Pancreas (tissue), 10 donors: ENCODE results near the gene FSIP2. TPM values are rescaled to one million over a fixed set of nuclear protein-coding genes. Genes with fewer than 3 reads are reported as not detected.

Source experiments
- ATAC-seq, 4 donors: fragments of 200-7000 bp; cut with Tn5 transposase; one replicate each; pipeline versions ENCODE4 v1.8.0 to v1.9.1; 2020; ENCODE audit warnings: mild to moderate bottlenecking in 4 of 4, moderate library complexity in 4 of 4
- DNase-seq, 6 donors: peaks; one replicate each; pipeline ENCODE4 v3.0.0-alpha.2; 2020
- FAIRE-seq: peaks from 2 replicates; lab custom pipeline; 2012; peaks lifted over from hg19 to GRCh38; lab: Jason Lieb, UNC
- H3K27ac ChIP-seq, 4 donors: fragments of 200-600 bp; sonication (generic); 1 replicate in 3 of 4; 2 replicates in 1 of 4; pipeline versions ENCODE4 v1.5.0 to v1.8.0; 2020
- H3K27me3 ChIP-seq, 4 donors: fragments of 200-600 bp; one replicate each; pipeline ENCODE4 v1.8.0; 2021
- H3K36me3 ChIP-seq, 3 donors: fragments of 200-600 bp; sonication (generic) in 1 of 3; one replicate each; pipeline versions ENCODE4 v1.5.0 to v1.8.0; 2020 to 2021
- H3K4me1 ChIP-seq, 3 donors: fragments of 200-600 bp; one replicate each; pipeline ENCODE4 v1.8.0; 2021
- H3K4me3 ChIP-seq, 4 donors: fragments of 200-600 bp; sonication (generic) in 2 of 4; one replicate each; pipeline versions ENCODE4 v1.5.0 to v1.8.0; 2020 to 2021
- H3K9me3 ChIP-seq, 4 donors: fragments of 200-600 bp; one replicate each; pipeline ENCODE4 v1.8.0; 2021
- WGBS, 2 donors: extraction: QIAGEN DNeasy Blood & Tissue Kit; methylation state at CpG; one replicate each; pipeline ENCODE4 v1.1.7; 2013; 5-methylcytosine and 5-hydroxymethylcytosine counted together
- intact Hi-C, 3 donors: fragments of 100-400 bp; cut with DNase I; formaldehyde crosslinking; loops; one replicate each; pipeline versions ENCODE4 v1.11.1 to v1.14.2; 2022
- polyA plus RNA-seq, 2 donors: library from polyadenylated mRNA; stranded (reverse); fragments of 200-250 nt; gene quantifications; one replicate each; pipeline ENCODE4 v1.2.3, GENCODE V29; 2013
- total RNA-seq, 6 donors: library from RNA; stranded (reverse); fragmentation: NEBNext Ultra II Directional in 4 of 6; extraction: Animal tissue kit (Norgen Biotek cat#: 25700) in 4 of 6; gene quantifications; one replicate each; pipeline versions ENCODE4 v1.2.1 to v1.2.4, GENCODE V29; 2021 to 2023
- TF ChIP-seq, protein P1 (sequence below), 4 donors: fragments of 200-600 bp; sonication (generic) in 3 of 4; IDR thresholded peaks; one replicate each; pipeline versions ENCODE4 v1.5.0 to v1.8.0; 2021; ENCODE audit warnings: antibody characterized with exemption in 4 of 4
- donor health status: healthy with polysubstance abuse.
- donor health status: DM: no; HTN: no; CAD: no; lungs with moderate emphysema.
- donor health status: DM: no; HTN: no; CAD: no.
- donor health status: control.
- donor health status: control.
- donor health status: Bipolar disorder and iron deficiency.
- donor health status: DM: yes; HTN: yes; CAD: no.
- donor health status: DM: no; HTN: no; CAD: no.
- donor health status: DM: no; HTN: no; CAD: no.
- donor health status: DM: yes; HTN: yes; CAD: no.

Gene FSIP2
- total and polyA plus RNA-seq, 8 donors, result 0.11 to 1.3 (median 0.51) TPM

DNA sequence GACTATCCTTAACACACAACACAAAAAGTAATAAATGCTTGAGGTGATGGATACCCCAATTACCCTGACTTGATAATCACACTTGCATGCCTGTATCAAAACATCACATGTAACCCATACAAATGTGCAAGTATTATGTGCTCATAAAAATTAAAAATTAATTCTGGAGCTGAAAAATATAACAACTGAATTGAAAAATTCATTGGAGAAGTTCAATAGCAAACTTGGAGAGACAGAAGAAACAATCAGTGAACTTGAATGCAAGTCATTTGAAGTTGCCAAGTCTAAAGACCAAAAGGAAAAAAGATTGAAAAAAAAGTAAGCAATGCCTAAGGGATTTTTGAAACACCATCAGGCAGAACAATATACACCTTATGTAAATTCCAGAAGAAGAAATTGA lies 79.4 kb downstream of the FSIP2 start:
- no peak for DNase-seq
- peaks cover 0 to 4% (median 0%) of the 10 kb centered on the region in 3 donors for H3K4me1 ChIP-seq
- H3K27ac ChIP-seq, result no peak overlapping the region
- FAIRE-seq, result no peak
- TF ChIP-seq, protein P1, sequence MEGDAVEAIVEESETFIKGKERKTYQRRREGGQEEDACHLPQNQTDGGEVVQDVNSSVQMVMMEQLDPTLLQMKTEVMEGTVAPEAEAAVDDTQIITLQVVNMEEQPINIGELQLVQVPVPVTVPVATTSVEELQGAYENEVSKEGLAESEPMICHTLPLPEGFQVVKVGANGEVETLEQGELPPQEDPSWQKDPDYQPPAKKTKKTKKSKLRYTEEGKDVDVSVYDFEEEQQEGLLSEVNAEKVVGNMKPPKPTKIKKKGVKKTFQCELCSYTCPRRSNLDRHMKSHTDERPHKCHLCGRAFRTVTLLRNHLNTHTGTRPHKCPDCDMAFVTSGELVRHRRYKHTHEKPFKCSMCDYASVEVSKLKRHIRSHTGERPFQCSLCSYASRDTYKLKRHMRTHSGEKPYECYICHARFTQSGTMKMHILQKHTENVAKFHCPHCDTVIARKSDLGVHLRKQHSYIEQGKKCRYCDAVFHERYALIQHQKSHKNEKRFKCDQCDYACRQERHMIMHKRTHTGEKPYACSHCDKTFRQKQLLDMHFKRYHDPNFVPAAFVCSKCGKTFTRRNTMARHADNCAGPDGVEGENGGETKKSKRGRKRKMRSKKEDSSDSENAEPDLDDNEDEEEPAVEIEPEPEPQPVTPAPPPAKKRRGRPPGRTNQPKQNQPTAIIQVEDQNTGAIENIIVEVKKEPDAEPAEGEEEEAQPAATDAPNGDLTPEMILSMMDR (IDR thresholded peaks at IDR 0.05), result no peak
- intact Hi-C loops, result no loop called here
- H3K36me3 ChIP-seq, result no peaks in the 10 kb centered on the region
- H3K4me3 ChIP-seq, result no peak overlapping the region
- no peaks in the 10 kb centered on the region for H3K9me3 ChIP-seq
- no peak for ATAC-seq
- H3K27me3 ChIP-seq, result no peaks in the 10 kb centered on the region

DNA sequence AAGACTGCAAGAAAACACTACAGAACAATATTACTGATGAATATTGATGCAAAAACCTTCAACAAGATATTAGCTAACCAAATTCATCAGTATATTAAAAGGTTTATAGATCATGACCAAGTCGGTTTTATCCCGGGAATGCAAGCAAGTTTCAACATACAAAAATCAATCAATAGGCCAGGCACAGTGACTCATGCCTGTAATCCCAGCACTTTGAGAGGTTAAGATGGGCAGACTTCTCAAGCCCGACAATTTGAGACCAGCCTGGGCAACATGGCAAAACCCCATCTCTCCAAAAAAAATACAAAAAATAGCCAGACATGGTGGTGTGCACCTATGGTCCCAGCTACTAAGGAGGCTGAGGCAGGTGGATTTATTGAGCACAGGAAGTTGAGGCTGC lies 82.9 kb downstream of the FSIP2 start:
- Histone ChIP-seq H3K4me1 (no peaks in the 10 kb centered on the region), H3K27me3 (no peaks in the 10 kb centered on the region), H3K36me3 (no peaks in the 10 kb centered on the region), H3K9me3 (no peaks in the 10 kb centered on the region), H3K27ac (no peak overlapping the region), H3K4me3 (no peak overlapping the region)
- ATAC-seq (no peak), FAIRE-seq (no peak), DNase-seq (no peak)
- WGBS, 2 donors, result 79 to 89% methylated on average over 3 of the region's 3 CpGs
- TF ChIP-seq, protein P1 (IDR thresholded peaks at IDR 0.05), result no peak
- intact Hi-C loops, result no loop called here

DNA sequence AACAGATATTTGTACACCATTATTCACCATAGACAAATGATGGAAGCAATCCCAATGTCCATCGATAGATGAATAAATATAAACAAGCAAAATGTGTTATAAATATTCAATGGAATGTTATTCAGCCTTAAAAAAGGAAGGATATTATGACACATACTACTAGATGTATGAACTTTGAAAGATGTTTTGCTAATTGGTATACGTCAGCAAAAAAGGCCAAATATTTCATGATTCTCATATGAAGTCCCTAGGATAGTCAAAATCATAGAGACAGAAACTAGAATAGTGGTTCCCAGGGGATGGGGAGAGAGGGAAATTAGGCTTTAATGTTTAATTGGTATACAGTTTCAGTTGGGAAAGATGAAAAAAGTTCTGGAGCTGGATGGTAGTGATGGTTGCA lies 85.2 kb downstream of the FSIP2 start:
- FAIRE-seq (no peak), ATAC-seq (no peak), DNase-seq (no peak)
- H3K36me3 ChIP-seq, result no peaks in the 10 kb centered on the region
- H3K27ac ChIP-seq, result no peak overlapping the region
- TF ChIP-seq, protein P1 (IDR thresholded peaks at IDR 0.05), result no peak
- H3K4me1 ChIP-seq, result no peaks in the 10 kb centered on the region
- WGBS, 2 donors, result 88 to 92% methylated on average over 2 of the region's 2 CpGs
- H3K9me3 ChIP-seq, result no peaks in the 10 kb centered on the region
- H3K4me3 ChIP-seq, result no peak overlapping the region
- no peaks in the 10 kb centered on the region for H3K27me3 ChIP-seq
- intact Hi-C loops, result no loop called here

DNA sequence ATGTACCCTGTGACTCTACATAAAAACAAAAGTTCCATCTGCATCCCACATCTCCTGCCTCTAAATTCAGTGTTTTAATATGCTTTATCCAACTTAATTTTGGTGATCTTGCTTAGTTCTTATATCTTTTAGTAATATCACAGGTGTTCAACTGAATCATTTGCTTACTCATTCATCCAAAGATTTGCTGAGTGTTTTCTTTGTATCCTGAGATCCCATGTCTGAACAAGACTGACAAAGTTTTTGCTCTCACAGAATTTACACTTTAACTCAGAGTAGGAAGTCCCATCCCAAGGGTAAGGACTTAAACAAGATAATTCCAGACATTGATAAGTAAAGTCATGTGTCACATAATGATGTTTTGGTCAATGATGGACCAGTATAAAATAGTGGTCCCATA lies 87.0 kb downstream of the FSIP2 start:
- DNase-seq, result no peak

DNA sequence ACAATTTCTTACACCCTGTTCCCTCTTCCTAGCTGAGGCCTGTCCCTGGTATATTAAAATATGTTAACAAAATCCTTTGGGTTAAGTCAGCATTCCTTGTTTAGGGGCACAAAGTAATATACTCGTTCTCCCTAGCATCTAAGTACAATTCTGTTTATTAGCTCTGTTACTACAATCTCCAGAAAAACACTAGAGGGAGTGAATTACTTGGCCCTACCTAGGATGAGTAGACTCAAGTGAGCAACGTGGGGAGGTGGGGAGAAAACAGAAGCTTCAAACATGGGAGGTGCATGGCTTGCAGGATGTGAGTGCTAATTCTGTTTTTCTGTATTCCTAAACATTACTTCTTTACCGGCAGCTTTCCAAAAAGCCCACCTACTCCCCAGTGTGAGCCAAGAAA lies 89.7 kb downstream of the FSIP2 start:
- WGBS, 2 donors, result 69 to 75% methylated on average over 3 of the region's 3 CpGs

More for the DNA sequence above, 87.0 kb downstream of the FSIP2 start:
- Histone ChIP-seq H3K27ac (no peak overlapping the region), H3K27me3 (no peaks in the 10 kb centered on the region), H3K36me3 (no peaks in the 10 kb centered on the region), H3K4me1 (no peaks in the 10 kb centered on the region), H3K4me3 (no peak overlapping the region), H3K9me3 (no peaks in the 10 kb centered on the region)
- TF ChIP-seq, protein P1 (IDR thresholded peaks at IDR 0.05), result no peak
- ATAC-seq, result no peak
- intact Hi-C loops, result no loop called here
- FAIRE-seq, result no peak

More for the DNA sequence above, 89.7 kb downstream of the FSIP2 start:
- DNase-seq (no peak), FAIRE-seq (no peak), ATAC-seq (no peak)
- Histone ChIP-seq H3K36me3 (no peaks in the 10 kb centered on the region), H3K27me3 (no peaks in the 10 kb centered on the region), H3K4me1 (no peaks in the 10 kb centered on the region), H3K27ac (no peak overlapping the region), H3K9me3 (no peaks in the 10 kb centered on the region), H3K4me3 (no peak overlapping the region)
- intact Hi-C loops, result no loop called here
- TF ChIP-seq, protein P1 (IDR thresholded peaks at IDR 0.05), result no peak
